Stomach (tissue), 9 donors: Measurements from ENCODE around the gene PRKG1. TPM values are rescaled to one million over a fixed set of nuclear protein-coding genes. Genes with fewer than 3 reads are reported as not detected.

ENCODE experiments used
- DNase-seq, 2 donors: peaks; one replicate each; pipeline versions ENCODE4 v3.0.0 to v3.0.0-alpha.2; 2013 to 2019
- H3K27ac ChIP-seq, 5 donors: fragments of 200-600 bp in 4 of 5; sonication (generic) in 4 of 5; one replicate each; pipeline ENCODE4 v1.5.1; 2013 to 2019; ENCODE audit warnings: mild to moderate bottlenecking in 1 of 5, moderate library complexity in 1 of 5
- H3K27me3 ChIP-seq, 3 donors: fragments of 200-600 bp; sonication (generic); one replicate each; pipeline ENCODE4 v1.5.1; 2017 to 2019; ENCODE audit warnings: mixed run types in 1 of 3
- H3K36me3 ChIP-seq, 4 donors: fragments of 200-600 bp; sonication (generic); 1 replicate in 3 of 4; 2 replicates in 1 of 4; pipeline ENCODE4 v1.5.1; 2016 to 2019
- H3K4me1 ChIP-seq, 4 donors: fragments of 200-600 bp; sonication (generic); one replicate each; pipeline ENCODE4 v1.5.1; 2016 to 2019
- H3K4me3 ChIP-seq, 4 donors: fragments of 200-600 bp; sonication (generic) in 3 of 4; one replicate each; pipeline ENCODE4 v1.5.1; 2016 to 2019; ENCODE audit warnings: mild to moderate bottlenecking in 1 of 4
- H3K9me3 ChIP-seq, 4 donors: fragments of 200-600 bp; sonication (generic); one replicate each; pipeline ENCODE4 v1.5.1; 2016 to 2019
- CTCF ChIP-seq, 7 experiments: fragments of 450-650 bp in 4 of 7; fragments of 200-600 bp in 3 of 7; sonication (generic) in 3 of 7; IDR thresholded peaks; one replicate each; pipeline ENCODE4 v1.5.1; 2016 to 2019; ENCODE audit warnings: antibody characterized with exemption in 7 of 7, control low read depth in 2 of 7, mild to moderate bottlenecking in 1 of 7
- EP300 ChIP-seq: sonication (generic); formaldehyde crosslinking; IDR thresholded peaks from one replicate; pipeline ENCODE4 v1.6.1; 2017; ENCODE audit warnings: antibody characterized with exemption
- POLR2A ChIP-seq, 4 donors: fragments of 450-650 bp; IDR thresholded peaks; one replicate each; pipeline ENCODE4 v1.6.1; 2016; ENCODE audit warnings: antibody characterized with exemption in 4 of 4, control low read depth in 2 of 4, mild to moderate bottlenecking in 1 of 4, moderate library complexity in 1 of 4
- POLR2AphosphoS5 ChIP-seq, 3 donors: sonication (generic); formaldehyde crosslinking; IDR thresholded peaks; one replicate each; pipeline ENCODE4 v1.6.1; 2016; ENCODE audit warnings: antibody characterized with exemption in 3 of 3
- WGBS, 5 donors: extraction: QIAGEN DNeasy Blood & Tissue Kit in 3 of 5; methylation state at CpG; one replicate each; pipeline versions ENCODE4 v1.1.5 to v1.1.7; 2013 to 2018; 5-methylcytosine and 5-hydroxymethylcytosine counted together
- intact Hi-C: fragments of 100-400 bp; cut with DNase I; formaldehyde crosslinking; loops from one replicate; pipeline ENCODE4 v1.15.1; 2023; ENCODE audit warnings: low total_unique reads
- polyA plus RNA-seq, 3 donors: library from polyadenylated mRNA; stranded (reverse); fragments of 200-250 nt; gene quantifications; one replicate each; pipeline ENCODE4 v1.2.3, GENCODE V29; 2013
- total RNA-seq, 5 donors: library from RNA; depleted of rRNA; stranded (reverse); fragments of >200 nt; gene quantifications; one replicate each; pipeline versions ENCODE4 v1.1.0 to v1.2.3, GENCODE V29; 2014 to 2016
- donor health status: healthy with polysubstance abuse.
- donor health status: Bipolar disorder and iron deficiency.
- donor health status: healthy.

Gene PRKG1
- total and polyA plus RNA-seq, 8 donors = 1.5 to 89.2 (median 14.3) TPM

GRCh38 chr10:51934373-51934772 lies 860.1 kb downstream of the PRKG1 start:
- 77 to 90% (median 85%) methylated on average over 5 of the region's 5 CpGs for WGBS, 5 donors

GRCh38 chr10:51935341-51935740 lies 861.1 kb downstream of the PRKG1 start:
- no peak for DNase-seq
- Histone ChIP-seq H3K27me3 (no peaks in the 10 kb centered on the region), H3K4me3 (no peak overlapping the region), H3K4me1 (no peaks in the 10 kb centered on the region), H3K36me3 (no peaks in the 10 kb centered on the region), H3K9me3 (no peaks in the 10 kb centered on the region), H3K27ac (no peak overlapping the region)
- intact Hi-C loops = no loop called here
- no peak for TF ChIP-seq POLR2A (IDR thresholded peaks at IDR 0.05)
- no peak for TF ChIP-seq CTCF (IDR thresholded peaks at IDR 0.05)
- no peak for TF ChIP-seq POLR2AphosphoS5 (IDR thresholded peaks at IDR 0.05)
- TF ChIP-seq EP300 = no peak
- 43 to 59% (median 47%) methylated on average over 5 of the region's 5 CpGs for WGBS, 5 donors

More at GRCh38 chr10:51934373-51934772, 860.1 kb downstream of the PRKG1 start:
- H3K36me3 ChIP-seq = no peaks in the 10 kb centered on the region
- DNase-seq = no peak
- H3K4me1 ChIP-seq = no peaks in the 10 kb centered on the region
- H3K4me3 ChIP-seq = no peak overlapping the region
- no peak overlapping the region for H3K27ac ChIP-seq
- no peaks in the 10 kb centered on the region for H3K27me3 ChIP-seq
- TF ChIP-seq EP300 = no peak
- TF ChIP-seq CTCF (IDR thresholded peaks at IDR 0.05) = no peak
- TF ChIP-seq POLR2AphosphoS5 (IDR thresholded peaks at IDR 0.05) = no peak
- TF ChIP-seq POLR2A (IDR thresholded peaks at IDR 0.05) = no peak
- intact Hi-C loops = no loop called here
- H3K9me3 ChIP-seq = no peaks in the 10 kb centered on the region

- intact Hi-C loops = no loop called here
- H3K27me3 ChIP-seq = no peaks in the 10 kb centered on the region
- TF ChIP-seq EP300 (no peak), POLR2A (IDR thresholded peaks at IDR 0.05) (no peak), POLR2AphosphoS5 (IDR thresholded peaks at IDR 0.05) (no peak), CTCF (IDR thresholded peaks at IDR 0.05) (no peak)
- H3K27ac ChIP-seq = peak overlapping the region in 1 of 5 donors; percentile 2
- H3K4me3 ChIP-seq = no peak overlapping the region
- no peaks in the 10 kb centered on the region for H3K4me1 ChIP-seq
- DNase-seq = peak in 1 of 2 donors; percentile 32
- H3K9me3 ChIP-seq = no peaks in the 10 kb centered on the region
- H3K36me3 ChIP-seq = no peaks in the 10 kb centered on the region
- 68 to 80% (median 77%) methylated on average over 7 of the region's 7 CpGs for WGBS, 5 donors
Observed at GRCh38 chr10:51937308-51938140, 863.2 kb downstream of the PRKG1 start.

GRCh38 chr10:51950371-51950995 lies 876.2 kb downstream of the PRKG1 start:
- intact Hi-C loops = no loop called here
- no peak for DNase-seq
- Histone ChIP-seq H3K4me3 (no peak overlapping the region), H3K27ac (no peak overlapping the region), H3K4me1 (peaks cover 0 to 24% (median 0%) of the 10 kb centered on the region in 4 donors), H3K27me3 (no peaks in the 10 kb centered on the region), H3K36me3 (no peaks in the 10 kb centered on the region), H3K9me3 (no peaks in the 10 kb centered on the region)
- WGBS, 5 donors = 90 to 94% (median 92%) methylated on average over 10 of the region's 10 CpGs
- TF ChIP-seq POLR2AphosphoS5 (IDR thresholded peaks at IDR 0.05) = no peak
- no peak for TF ChIP-seq EP300
- no peak for TF ChIP-seq CTCF (IDR thresholded peaks at IDR 0.05)
- no peak for TF ChIP-seq POLR2A (IDR thresholded peaks at IDR 0.05)
